ENCODE results near the gene ISX. TPM values are rescaled to one million over a fixed set of nuclear protein-coding genes. Genes with fewer than 3 reads are reported as not detected.

Gene ISX
- total RNA-seq, 2 experiments from 2014 or later, result not detected

DNA sequence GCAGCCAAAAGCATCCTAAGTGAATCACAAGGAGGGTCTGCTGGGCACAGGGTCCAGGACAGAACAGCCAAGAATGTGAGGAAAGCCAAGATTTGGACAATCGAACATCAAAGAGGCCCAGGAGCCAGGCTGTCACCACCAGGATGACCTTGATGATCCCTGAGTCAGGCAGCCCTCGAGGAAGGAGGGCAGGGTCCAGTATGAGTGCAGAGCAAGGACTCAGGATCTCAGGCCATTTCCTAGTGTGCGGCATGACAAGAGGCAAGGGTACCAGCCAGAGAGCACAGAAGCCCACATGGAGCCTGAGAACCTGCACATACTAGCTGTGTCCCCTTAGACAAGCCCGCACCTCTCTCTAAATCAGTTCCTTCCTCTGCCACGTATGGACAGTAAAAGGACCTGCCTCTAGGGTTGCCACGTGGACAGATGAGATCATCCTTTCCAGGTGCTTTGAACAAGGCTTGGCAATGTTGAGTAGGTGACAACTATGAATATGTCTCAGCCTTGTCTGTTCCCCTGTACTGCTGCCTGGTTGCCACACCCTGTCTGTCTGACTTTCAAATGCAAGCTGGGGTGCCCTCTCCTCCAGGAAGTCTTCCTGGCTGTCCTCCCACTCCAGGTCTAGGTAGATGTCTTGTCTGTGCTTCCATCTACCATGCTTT lies 32.2 kb upstream of the ISX start:
- TF ChIP-seq, protein P1, sequence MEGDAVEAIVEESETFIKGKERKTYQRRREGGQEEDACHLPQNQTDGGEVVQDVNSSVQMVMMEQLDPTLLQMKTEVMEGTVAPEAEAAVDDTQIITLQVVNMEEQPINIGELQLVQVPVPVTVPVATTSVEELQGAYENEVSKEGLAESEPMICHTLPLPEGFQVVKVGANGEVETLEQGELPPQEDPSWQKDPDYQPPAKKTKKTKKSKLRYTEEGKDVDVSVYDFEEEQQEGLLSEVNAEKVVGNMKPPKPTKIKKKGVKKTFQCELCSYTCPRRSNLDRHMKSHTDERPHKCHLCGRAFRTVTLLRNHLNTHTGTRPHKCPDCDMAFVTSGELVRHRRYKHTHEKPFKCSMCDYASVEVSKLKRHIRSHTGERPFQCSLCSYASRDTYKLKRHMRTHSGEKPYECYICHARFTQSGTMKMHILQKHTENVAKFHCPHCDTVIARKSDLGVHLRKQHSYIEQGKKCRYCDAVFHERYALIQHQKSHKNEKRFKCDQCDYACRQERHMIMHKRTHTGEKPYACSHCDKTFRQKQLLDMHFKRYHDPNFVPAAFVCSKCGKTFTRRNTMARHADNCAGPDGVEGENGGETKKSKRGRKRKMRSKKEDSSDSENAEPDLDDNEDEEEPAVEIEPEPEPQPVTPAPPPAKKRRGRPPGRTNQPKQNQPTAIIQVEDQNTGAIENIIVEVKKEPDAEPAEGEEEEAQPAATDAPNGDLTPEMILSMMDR (IDR thresholded peaks at IDR 0.05), result no peak
- no peak for ATAC-seq
- CTCF ChIA-PET, result interaction anchor here (1.8 kb wide), 1 partner anchor 10 kb away, joined by 7 read pairs; no protein-coding TSS in a partner anchor
- POLR2A ChIA-PET, result no interaction called here
- intact Hi-C loops (cut with micrococcal nuclease), result no loop called here
- Mint-ChIP-seq H3K36me3 (ENCODE audit: low read depth) (no peaks in the 10 kb centered on the region), H3K27ac (no peak overlapping the region), H3K27me3 (peaks cover 10% of the 10 kb centered on the region), H3K9me3 (no peaks in the 10 kb centered on the region), H3K4me3 (no peak overlapping the region), H3K4me1 (ENCODE audit: low read depth) (no peaks in the 10 kb centered on the region)
- DNase-seq, result no peak

GRCh38 chr22:35034963-35035362 lies 31.0 kb upstream of the ISX start:
- H3K4me3 Mint-ChIP-seq, result no peak overlapping the region
- DNase-seq, result no peak
- ATAC-seq, result no peak
- ChIA-PET POLR2A (interaction anchor here (0.6 kb wide), 1 partner anchor 24 kb away, joined by 3 read pairs; no protein-coding TSS in a partner anchor), CTCF (interaction anchor here (1.8 kb wide), 1 partner anchor 11 kb away, joined by 7 read pairs; no protein-coding TSS in a partner anchor)
- H3K9me3 Mint-ChIP-seq, result no peaks in the 10 kb centered on the region
- peaks cover 3% of the 10 kb centered on the region for H3K27me3 Mint-ChIP-seq
- intact Hi-C loops (cut with micrococcal nuclease), result no loop called here
- H3K27ac Mint-ChIP-seq, result no peak overlapping the region
- TF ChIP-seq, protein P1 (IDR thresholded peaks at IDR 0.05), result no peak
- H3K4me1 Mint-ChIP-seq (ENCODE audit: low read depth), result no peaks in the 10 kb centered on the region
- no peaks in the 10 kb centered on the region for H3K36me3 Mint-ChIP-seq (ENCODE audit: low read depth)

- CTCF ChIA-PET, result interaction anchor here (1.2 kb wide), 1 partner anchor 13 kb away, joined by 4 read pairs; no protein-coding TSS in a partner anchor
- TF ChIP-seq, protein P1 (IDR thresholded peaks at IDR 0.05), result no peak
- H3K36me3 Mint-ChIP-seq (ENCODE audit: low read depth), result no peaks in the 10 kb centered on the region
- DNase-seq, result peak; percentile 4
- POLR2A ChIA-PET, result no interaction called here
- intact Hi-C loops (cut with micrococcal nuclease), result no loop called here
- no peak overlapping the region for H3K4me3 Mint-ChIP-seq
- no peaks in the 10 kb centered on the region for H3K9me3 Mint-ChIP-seq
- H3K27me3 Mint-ChIP-seq, result peaks cover 3% of the 10 kb centered on the region
- ATAC-seq, result no peak
- no peak overlapping the region for H3K27ac Mint-ChIP-seq
- H3K4me1 Mint-ChIP-seq (ENCODE audit: low read depth), result no peaks in the 10 kb centered on the region
These were observed 28.9 kb upstream of the ISX start for GRCh38 chr22:35037089-35037488.

DNA sequence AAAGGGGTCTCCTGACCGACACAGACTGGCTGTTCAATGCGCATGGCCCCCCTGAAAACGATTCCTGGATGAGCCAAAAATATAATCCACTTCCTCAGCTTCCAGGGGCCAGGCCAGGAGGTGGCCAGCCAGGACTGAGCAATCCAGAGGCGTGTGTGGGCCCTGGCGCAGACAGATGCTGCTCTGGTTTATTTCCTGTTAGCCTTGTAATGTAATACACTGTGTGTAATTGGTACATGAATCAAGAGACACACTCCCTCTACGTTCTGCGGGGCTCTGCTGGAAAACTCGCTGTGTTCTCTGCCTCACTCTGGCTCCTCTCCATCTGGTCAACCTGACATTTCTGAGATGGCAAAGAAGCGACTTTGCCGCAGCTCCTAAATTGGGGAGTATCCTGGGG lies 26.3 kb upstream of the ISX start:
- CTCF ChIA-PET, result no interaction called here

More for the DNA sequence above, 26.3 kb upstream of the ISX start:
- no peaks in the 10 kb centered on the region for H3K9me3 Mint-ChIP-seq
- no peak overlapping the region for H3K27ac Mint-ChIP-seq
- H3K4me3 Mint-ChIP-seq, result no peak overlapping the region
- POLR2A ChIA-PET, result no interaction called here
- no peaks in the 10 kb centered on the region for H3K36me3 Mint-ChIP-seq (ENCODE audit: low read depth)
- H3K4me1 Mint-ChIP-seq (ENCODE audit: low read depth), result no peaks in the 10 kb centered on the region
- DNase-seq (no peak), ATAC-seq (no peak)
- intact Hi-C loops (cut with micrococcal nuclease), result no loop called here
- TF ChIP-seq, protein P1 (IDR thresholded peaks at IDR 0.05), result no peak
- H3K27me3 Mint-ChIP-seq, result no peaks in the 10 kb centered on the region

Measured in activated CD8-positive, alpha-beta T cell treated with anti-CD3 and anti-CD28 coated beads for 36 hours (primary cell).